Measurements from ENCODE around the gene ENPP1.

Gene ENPP1

GRCh38 chr6:131768964-131769363 lies 38.9 kb upstream of the ENPP1 start:
- no peak overlapping the region for H3K27ac ChIP-seq (ENCODE audit: low read depth, low read length)
- no peak overlapping the region for H3K9ac ChIP-seq (ENCODE audit: low read length)
- no peaks in the 10 kb centered on the region for H3K27me3 ChIP-seq (ENCODE audit: low read length)
- no peaks in the 10 kb centered on the region for H3F3A ChIP-seq (ENCODE audit: insufficient read depth)
- no peaks in the 10 kb centered on the region for H3K9me3 ChIP-seq (ENCODE audit: insufficient read depth, low read length)
- no peak overlapping the region for H2AFZ ChIP-seq (ENCODE audit: low read depth, low read length, severe bottlenecking)
- no peak overlapping the region for H3K4me2 ChIP-seq (ENCODE audit: low read depth, low read length, poor library complexity, severe bottlenecking)
- H3K79me2 ChIP-seq (ENCODE audit: insufficient read depth, low read length), result no peaks in the 10 kb centered on the region
- TF ChIP-seq EZH2phosphoT487 (conservative IDR thresholded peaks at IDR 0.05; ENCODE audit: low read length), result no peak
- TF ChIP-seq CTCF (IDR thresholded peaks at IDR 0.05; ENCODE audit: insufficient read depth, low read length, poor library complexity, severe bottlenecking), result no peak
- H3K4me3 ChIP-seq (ENCODE audit: insufficient read depth, low read length, poor library complexity, severe bottlenecking), result no peak overlapping the region
- H3K9me2 ChIP-seq (replicated peaks; ENCODE audit: insufficient read depth, low read length), result no peaks in the 10 kb centered on the region
- H3K36me3 ChIP-seq (ENCODE audit: low read length), result no peaks in the 10 kb centered on the region
- H4K20me1 ChIP-seq (ENCODE audit: low read depth, low read length), result no peaks in the 10 kb centered on the region

- Histone ChIP-seq H3K4me3 (ENCODE audit: insufficient read depth, low read length, poor library complexity, severe bottlenecking) (no peak overlapping the region), H3K9me2 (replicated peaks; ENCODE audit: insufficient read depth, low read length) (no peaks in the 10 kb centered on the region), H4K20me1 (ENCODE audit: low read depth, low read length) (no peaks in the 10 kb centered on the region), H3K27ac (ENCODE audit: low read depth, low read length) (no peak overlapping the region), H3F3A (ENCODE audit: insufficient read depth) (no peaks in the 10 kb centered on the region), H3K79me2 (ENCODE audit: insufficient read depth, low read length) (no peaks in the 10 kb centered on the region), H3K36me3 (ENCODE audit: low read length) (no peaks in the 10 kb centered on the region), H2AFZ (ENCODE audit: low read depth, low read length, severe bottlenecking) (no peak overlapping the region), H3K9me3 (ENCODE audit: insufficient read depth, low read length) (no peaks in the 10 kb centered on the region), H3K27me3 (ENCODE audit: low read length) (no peaks in the 10 kb centered on the region), H3K9ac (ENCODE audit: low read length) (no peak overlapping the region), H3K4me2 (ENCODE audit: low read depth, low read length, poor library complexity, severe bottlenecking) (no peak overlapping the region)
- TF ChIP-seq CTCF (IDR thresholded peaks at IDR 0.05; ENCODE audit: insufficient read depth, low read length, poor library complexity, severe bottlenecking) (no peak), EZH2phosphoT487 (conservative IDR thresholded peaks at IDR 0.05; ENCODE audit: low read length) (no peak)
These were observed 38.3 kb upstream of the ENPP1 start for GRCh38 chr6:131769385-131770141.

- Histone ChIP-seq H3K9me2 (replicated peaks; ENCODE audit: insufficient read depth, low read length) (no peaks in the 10 kb centered on the region), H3K4me2 (ENCODE audit: low read depth, low read length, poor library complexity, severe bottlenecking) (no peak overlapping the region), H3K9ac (ENCODE audit: low read length) (no peak overlapping the region), H3K4me3 (ENCODE audit: insufficient read depth, low read length, poor library complexity, severe bottlenecking) (no peak overlapping the region), H2AFZ (ENCODE audit: low read depth, low read length, severe bottlenecking) (no peak overlapping the region), H3K27me3 (ENCODE audit: low read length) (no peaks in the 10 kb centered on the region), H3K27ac (ENCODE audit: low read depth, low read length) (no peak overlapping the region), H3F3A (ENCODE audit: insufficient read depth) (no peaks in the 10 kb centered on the region), H4K20me1 (ENCODE audit: low read depth, low read length) (no peaks in the 10 kb centered on the region), H3K36me3 (ENCODE audit: low read length) (no peaks in the 10 kb centered on the region), H3K79me2 (ENCODE audit: insufficient read depth, low read length) (no peaks in the 10 kb centered on the region), H3K9me3 (ENCODE audit: insufficient read depth, low read length) (no peaks in the 10 kb centered on the region)
- TF ChIP-seq CTCF (IDR thresholded peaks at IDR 0.05; ENCODE audit: insufficient read depth, low read length, poor library complexity, severe bottlenecking) (no peak), EZH2phosphoT487 (conservative IDR thresholded peaks at IDR 0.05; ENCODE audit: low read length) (no peak)
These were observed 37.0 kb upstream of the ENPP1 start for GRCh38 chr6:131770776-131771175.
